SK-N-SH (cell line): ENCODE measurements around the gene PHYH. TPM values are rescaled to one million over a fixed set of nuclear protein-coding genes. Genes with fewer than 3 reads are reported as not detected.

Experiments
- CTCF ChIA-PET: fragments of 300-600, 350-600 bp; formaldehyde crosslinking; extraction: SDS; loops from one replicate; lab custom pipeline; 2021; lab: Yijun Ruan, JAX
- POLR2A ChIA-PET: fragments of 350-600 bp; sonication (Branson Sonifier 250); formaldehyde crosslinking; extraction: SDS; loops from one replicate; lab custom pipeline; 2020; ENCODE audit warnings: antibody characterized with exemption, inconsistent platforms; lab: Yijun Ruan, JAX
- DNase-seq: peaks from one replicate; pipeline ENCODE4 v3.0.0; 2012
- H2AFZ ChIP-seq: fragments of 200-600 bp; sonication (generic); 2 replicates; pipeline ENCODE4 v1.8.1; 2016; ENCODE audit warnings: antibody characterized with exemption, mild to moderate bottlenecking, low read depth
- H3F3A ChIP-seq: fragments of 200-600 bp; sonication (generic); replicated peaks from 2 replicates; pipeline ENCODE3; 2016; ENCODE audit warnings: antibody characterized with exemption, mild to moderate bottlenecking; ENCODE audit not compliant: insufficient read depth
- H3K27ac ChIP-seq, 2 experiments: fragments of 200-500 bp in 1 of 2; fragments of 200-600 bp in 1 of 2; sonication (Bioruptor generic) in 1 of 2; sonication (generic), shearing (Covaris generic) in 1 of 2; 2 replicates each; pipeline versions ENCODE4 v1.5.1 to v1.6.1; 2014 to 2016; ENCODE audit warnings: low read depth in 2 of 2, inconsistent platforms in 1 of 2, low read length in 1 of 2, mild to moderate bottlenecking in 1 of 2, mixed read lengths in 1 of 2
- H3K27me3 ChIP-seq: fragments of 200-600 bp; sonication (generic), shearing (Covaris generic); 2 replicates; pipeline ENCODE4 v1.6.1; 2016; ENCODE audit warnings: mixed run types; ENCODE audit not compliant: insufficient read depth
- H3K36me3 ChIP-seq, 2 experiments: fragments of 200-500 bp in 1 of 2; fragments of 200-600 bp in 1 of 2; sonication (Bioruptor generic) in 1 of 2; sonication (generic) in 1 of 2; replicated peaks in 1 of 2; 2 replicates each; pipeline versions ENCODE3 to v1.5.1; 2014 to 2016; ENCODE audit warnings: low read length in 1 of 2, mild to moderate bottlenecking in 1 of 2; ENCODE audit not compliant: insufficient read depth in 2 of 2, control insufficient read depth in 1 of 2
- H3K4me1 ChIP-seq, 2 experiments: fragments of 200-500 bp in 1 of 2; fragments of 200-600 bp in 1 of 2; sonication (Bioruptor generic) in 1 of 2; sonication (generic), shearing (Covaris generic) in 1 of 2; 2 replicates each; pipeline versions ENCODE4 v1.5.1 to v1.6.1; 2014 to 2016; ENCODE audit warnings: low read depth in 1 of 2, low read length in 1 of 2, mixed run types in 1 of 2; ENCODE audit not compliant: insufficient read depth in 2 of 2, control insufficient read depth in 1 of 2
- H3K4me2 ChIP-seq: fragments of 200-600 bp; sonication (generic), shearing (Covaris generic); 2 replicates; pipeline ENCODE4 v1.6.1; 2017; ENCODE audit warnings: mixed run types
- H3K4me3 ChIP-seq, 2 experiments: fragments of 200-500 bp in 1 of 2; fragments of 200-600 bp in 1 of 2; sonication (Bioruptor generic) in 1 of 2; sonication (generic), shearing (Covaris generic) in 1 of 2; 2 replicates each; pipeline versions ENCODE4 v1.5.1 to v1.8.1; 2014 to 2016; ENCODE audit warnings: low read depth in 2 of 2, inconsistent platforms in 1 of 2, low read length in 1 of 2, mild to moderate bottlenecking in 1 of 2, mixed read lengths in 1 of 2, moderate library complexity in 1 of 2
- H3K79me2 ChIP-seq: fragments of 200-600 bp; sonication (generic); 2 replicates; pipeline ENCODE4 v1.8.1; 2017; ENCODE audit warnings: mild to moderate bottlenecking; ENCODE audit not compliant: insufficient read depth
- H3K9ac ChIP-seq: fragments of 200-600 bp; sonication (generic); 2 replicates; pipeline ENCODE4 v1.6.1; 2017; ENCODE audit warnings: mixed run types
- H3K9me2 ChIP-seq: fragments of 200-600 bp; sonication (generic); 2 replicates; pipeline ENCODE4 v1.6.1; 2017; ENCODE audit warnings: mixed run types
- H3K9me3 ChIP-seq: fragments of 200-600 bp; sonication (generic); 2 replicates; pipeline ENCODE4 v1.6.1; 2017; ENCODE audit warnings: mixed run types, mild to moderate bottlenecking, moderate library complexity
- H4K20me1 ChIP-seq: fragments of 200-600 bp; sonication (generic); 2 replicates; pipeline ENCODE4 v1.6.1; 2017; ENCODE audit warnings: mild to moderate bottlenecking, mixed run types; ENCODE audit not compliant: insufficient read depth
- CTCF ChIP-seq: fragments of 200-600 bp; sonication (generic); IDR thresholded peaks from 2 replicates; pipeline ENCODE4 v1.6.1; 2017; ENCODE audit warnings: antibody characterized with exemption, mild to moderate bottlenecking, moderate library complexity
- RAD21 ChIP-seq: IDR thresholded peaks from 2 replicates; pipeline ENCODE4 v1.6.1; 2012; ENCODE audit warnings: mild to moderate bottlenecking, low read length
- RFX5 ChIP-seq: IDR thresholded peaks from 2 replicates; pipeline ENCODE4 v1.6.1; 2012; ENCODE audit warnings: mild to moderate bottlenecking, improper control_type of control experiment, low read length
- TAF1 ChIP-seq: IDR thresholded peaks from 2 replicates; pipeline ENCODE4 v1.6.1; 2012; ENCODE audit warnings: low read depth, mild to moderate bottlenecking, low read length, moderate library complexity, borderline replicate concordance
- TEAD4 ChIP-seq: IDR thresholded peaks from 2 replicates; pipeline ENCODE4 v1.4.0; 2012; ENCODE audit warnings: mild to moderate bottlenecking, borderline replicate concordance; ENCODE audit not compliant: insufficient read depth
- USF1 ChIP-seq: IDR thresholded peaks from 2 replicates; pipeline ENCODE4 v1.4.0; 2012; ENCODE audit warnings: low read depth, borderline replicate concordance
- YY1 ChIP-seq: IDR thresholded peaks from 2 replicates; pipeline ENCODE4 v1.4.0; 2012; ENCODE audit warnings: low read depth, mild to moderate bottlenecking
- WGBS: methylation state at CpG from one replicate; pipeline ENCODE4 v1.1.6; 2017; ENCODE audit warnings: low lambda C conversion rate; 5-methylcytosine and 5-hydroxymethylcytosine counted together
- polyA plus RNA-seq, 3 experiments: library from polyadenylated mRNA; depleted of rRNA; stranded (reverse); fragments of >200 nt; gene quantifications; 2 replicates each; pipeline ENCODE4 v1.2.3, GENCODE V29; 2012

The PHYH gene
- polyA plus RNA-seq, 1 of the 3 experiments (the other 2 are of a cell fraction) = 16.2 TPM

GRCh38 chr10:13270877-13271551, 28.9 kb downstream of the PHYH start:
- POLR2A ChIA-PET = no interaction called here
- Histone ChIP-seq H3K9ac (no peak overlapping the region), H4K20me1 (no peaks in the 10 kb centered on the region), H3F3A (no peaks in the 10 kb centered on the region), H3K27ac (no peak overlapping the region), H3K4me1 (peaks cover 0 to 5% of the 10 kb centered on the region in 2 experiments; a peak in 1 of 4 replicates), H2AFZ (no peak overlapping the region), H3K4me3 (no peak overlapping the region; a peak in 1 of 4 replicates), H3K79me2 (no peaks in the 10 kb centered on the region), H3K4me2 (no peak overlapping the region), H3K36me3 (no peaks in the 10 kb centered on the region), H3K27me3 (no peaks in the 10 kb centered on the region), H3K9me2 (no peaks in the 10 kb centered on the region), H3K9me3 (no peaks in the 10 kb centered on the region)
- CTCF ChIA-PET = no interaction called here
- DNase-seq = no peak
- TF ChIP-seq RFX5 = no peak
- no peak for TF ChIP-seq TEAD4
- TF ChIP-seq CTCF = no peak
- WGBS = 82% methylated on average over 9 of the region's 9 CpGs

DNA sequence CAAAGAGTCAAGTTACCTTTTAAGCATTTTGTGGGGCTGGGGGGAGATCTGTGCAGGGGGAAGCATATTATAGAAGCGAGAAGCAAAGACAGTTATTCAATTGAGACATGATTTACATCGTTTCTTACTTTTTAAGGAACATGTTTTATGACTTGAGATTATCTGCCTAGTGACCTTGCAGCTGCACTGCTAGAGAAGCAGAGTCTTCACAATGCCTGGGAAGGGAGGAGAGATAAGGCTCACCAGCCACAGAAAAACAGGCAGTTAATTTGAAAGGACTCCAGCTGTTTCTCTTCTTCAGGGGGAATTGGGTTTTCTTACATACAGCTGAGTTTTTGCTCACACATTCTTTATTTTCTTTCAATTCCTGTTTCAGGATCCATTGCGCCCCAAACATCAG, 31.0 kb downstream of the PHYH start:
- CTCF ChIA-PET = no interaction called here

DNA sequence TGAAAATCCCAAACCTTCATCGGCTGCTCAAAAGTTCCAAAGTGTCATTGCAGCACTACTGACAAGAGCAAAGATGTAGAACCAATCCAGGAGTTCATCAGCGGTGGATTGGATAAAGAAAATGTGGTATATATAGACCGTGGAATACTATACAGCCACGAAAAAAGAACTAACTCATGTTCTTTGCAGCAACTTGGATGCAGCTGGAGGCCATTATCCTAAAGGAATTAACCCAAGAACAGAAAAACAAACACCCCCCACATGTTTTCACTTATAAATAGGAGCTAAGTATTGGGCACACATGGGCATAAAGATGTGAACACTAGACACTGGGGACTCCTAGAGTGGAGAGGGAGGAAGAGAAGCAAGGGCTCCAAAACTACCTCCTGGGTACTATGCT, 31.6 kb downstream of the PHYH start:
- POLR2A ChIA-PET = no interaction called here
- Histone ChIP-seq H3K4me1 (peaks cover 0 to 5% of the 10 kb centered on the region in 2 experiments; a peak in 1 of 4 replicates), H3K9ac (no peak overlapping the region), H3K9me3 (no peaks in the 10 kb centered on the region), H3K4me3 (no peak overlapping the region), H3K27ac (no peak overlapping the region), H3F3A (no peaks in the 10 kb centered on the region), H4K20me1 (no peaks in the 10 kb centered on the region), H3K27me3 (no peaks in the 10 kb centered on the region), H3K79me2 (no peaks in the 10 kb centered on the region), H3K9me2 (no peaks in the 10 kb centered on the region), H3K36me3 (no peaks in the 10 kb centered on the region), H2AFZ (no peak overlapping the region), H3K4me2 (no peak overlapping the region)
- WGBS = 73% methylated on average over 4 of the region's 4 CpGs
- no peak for TF ChIP-seq TEAD4
- no peak for TF ChIP-seq RAD21
- TF ChIP-seq USF1 = no peak
- TF ChIP-seq YY1 = no peak
- no peak for DNase-seq
- CTCF ChIA-PET = no interaction called here

More for the DNA sequence above, 31.0 kb downstream of the PHYH start:
- H3K4me1 ChIP-seq = peaks cover 0 to 5% of the 10 kb centered on the region in 2 experiments; a peak in 1 of 4 replicates
- no peak for DNase-seq
- no peak overlapping the region for H2AFZ ChIP-seq
- no peaks in the 10 kb centered on the region for H4K20me1 ChIP-seq
- no peaks in the 10 kb centered on the region for H3K79me2 ChIP-seq
- H3K9me3 ChIP-seq = no peaks in the 10 kb centered on the region
- no peaks in the 10 kb centered on the region for H3K36me3 ChIP-seq
- H3K9ac ChIP-seq = no peak overlapping the region
- no peaks in the 10 kb centered on the region for H3F3A ChIP-seq
- 60% methylated on average over 3 of the region's 3 CpGs for WGBS
- POLR2A ChIA-PET = no interaction called here
- H3K27ac ChIP-seq = no peak overlapping the region
- no peak overlapping the region for H3K4me3 ChIP-seq
- no peaks in the 10 kb centered on the region for H3K9me2 ChIP-seq
- no peak for TF ChIP-seq TAF1
- no peak overlapping the region for H3K4me2 ChIP-seq
- H3K27me3 ChIP-seq = no peaks in the 10 kb centered on the region
